ENCODE results near the gene HMG20A. TPM values are rescaled to one million over a fixed set of nuclear protein-coding genes. Genes with fewer than 3 reads are reported as not detected.

Gene HMG20A
- 21.4 and 26.2 TPM in 2 replicates for total RNA-seq (2014; rRNA removed; shearing (Covaris generic); ENCODE audit: low replicate concordance)

DNA sequence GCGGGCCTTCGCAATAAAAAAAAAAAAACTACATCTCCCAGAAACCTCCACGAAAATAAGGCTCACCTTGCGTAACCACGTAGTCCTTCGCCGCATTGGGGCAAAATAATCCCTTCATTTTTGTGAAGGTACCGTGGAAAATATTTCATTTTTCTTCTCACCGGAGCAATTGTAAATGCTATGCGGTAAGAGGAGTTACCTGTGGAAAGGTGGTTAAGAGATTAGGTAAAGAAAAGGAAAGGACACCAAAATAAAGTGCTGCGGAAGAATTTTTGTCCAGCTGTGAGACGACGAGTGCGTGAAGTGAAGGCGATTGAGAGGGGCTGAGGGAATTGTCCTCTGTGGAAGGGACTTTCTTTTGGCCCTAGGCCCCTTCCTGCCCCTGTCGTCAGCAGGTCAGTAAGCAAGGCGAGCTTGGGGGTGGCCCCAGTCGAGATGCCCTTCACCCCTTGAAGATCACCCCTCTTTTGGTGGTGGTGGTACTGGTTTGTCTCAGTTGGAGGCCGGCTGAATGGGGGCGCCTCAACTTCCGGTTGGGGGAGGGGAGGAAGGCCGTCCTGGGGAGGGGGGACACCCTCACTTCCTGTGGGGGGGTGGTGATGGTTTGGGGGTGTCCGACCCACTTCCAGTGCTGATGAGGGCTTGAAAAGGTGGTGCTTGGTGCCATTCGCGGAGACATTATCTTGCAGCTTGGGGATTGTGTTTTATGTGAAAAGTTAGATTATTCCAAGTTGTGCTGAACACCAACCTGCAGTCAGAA lies at the start of gene HMG20A:
TSS of gene HMG20A (plus strand) at position 279 of the 760 bp plus-strand sequence. CDS start 37,520 bp downstream, outside the sequence.
- no peaks in the 10 kb centered on the region for H3K9me2 ChIP-seq (replicated peaks; ENCODE audit: insufficient read depth, low read length)
- peak within 1 kb of the TSS; percentile 81 for H3K9ac ChIP-seq (ENCODE audit: low read length)
- peak within 1 kb of the TSS; percentile 70 for H3K27ac ChIP-seq (ENCODE audit: low read length)
- DNase-seq = peak; percentile 88
- peak within 1 kb of the TSS; percentile 94 for H3K4me2 ChIP-seq (ENCODE audit: low read depth, low read length, poor library complexity, severe bottlenecking)
- H3K9me3 ChIP-seq (ENCODE audit: low read length) = no peaks in the 10 kb centered on the region
- H3K4me3 ChIP-seq (ENCODE audit: low read length) = peak within 1 kb of the TSS; percentile 80
- H3K4me1 ChIP-seq (ENCODE audit: low read length) = peaks cover 16% of the 10 kb centered on the region
- no peaks in the 10 kb centered on the region for H3K27me3 ChIP-seq (ENCODE audit: low read length)
- no peaks in the 10 kb centered on the region for H3K36me3 ChIP-seq (ENCODE audit: insufficient read depth, low read length)
- peaks cover 11% of the 10 kb centered on the region for H3K79me2 ChIP-seq (ENCODE audit: low read length)
- peaks cover 25% of the 10 kb centered on the region for H4K20me1 ChIP-seq (ENCODE audit: insufficient read depth, low read depth, low read length)
- peak within 1 kb of the TSS; percentile 90 for H2AFZ ChIP-seq (ENCODE audit: low read length)

DNA sequence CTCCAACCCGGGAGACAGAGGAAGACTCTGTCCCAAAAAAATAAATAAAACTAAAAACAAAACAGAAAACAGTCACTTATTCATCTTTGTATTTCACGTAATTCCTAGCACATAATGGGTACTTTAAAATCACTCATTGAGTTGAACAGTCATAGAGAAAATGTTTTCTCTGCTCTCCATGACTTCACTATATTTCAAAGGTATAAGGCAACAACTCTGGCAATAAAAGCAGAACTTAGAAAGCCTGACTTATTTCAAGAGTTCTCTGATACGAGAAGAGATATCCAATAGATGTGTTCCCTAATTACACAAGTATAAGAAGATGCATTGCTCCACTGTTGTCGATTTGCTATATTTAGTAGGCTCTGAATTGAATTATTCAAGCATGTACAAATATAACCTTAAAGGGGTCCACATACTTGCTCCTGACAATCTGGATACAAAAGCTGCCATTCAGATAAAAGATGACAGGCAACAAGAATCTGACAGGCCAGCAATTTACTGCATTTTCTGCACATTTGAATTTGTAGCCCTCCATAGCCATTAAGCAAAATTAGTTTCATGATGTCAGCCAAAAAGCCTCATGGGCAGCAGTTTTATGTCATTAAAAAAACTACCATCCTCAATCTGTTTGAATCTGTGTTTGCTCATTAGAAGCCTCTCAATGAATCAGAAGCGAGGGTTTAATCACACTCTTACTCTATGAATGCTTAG lies 48.7 kb upstream of the HMG20A start:
- Histone ChIP-seq H3K9ac (ENCODE audit: low read length) (no peak overlapping the region), H3K9me2 (replicated peaks; ENCODE audit: insufficient read depth, low read length) (no peaks in the 10 kb centered on the region), H3K4me1 (ENCODE audit: low read length) (no peaks in the 10 kb centered on the region), H4K20me1 (ENCODE audit: insufficient read depth, low read depth, low read length) (no peaks in the 10 kb centered on the region; the same call in 1 of the 2 replicates), H3K36me3 (ENCODE audit: insufficient read depth, low read length) (no peaks in the 10 kb centered on the region), H3K4me2 (ENCODE audit: low read depth, low read length, poor library complexity, severe bottlenecking) (no peak overlapping the region), H2AFZ (ENCODE audit: low read length) (no peak overlapping the region), H3K9me3 (ENCODE audit: low read length) (no peaks in the 10 kb centered on the region), H3K27ac (ENCODE audit: low read length) (no peak overlapping the region), H3K4me3 (ENCODE audit: low read length) (no peak overlapping the region), H3K27me3 (ENCODE audit: low read length) (no peaks in the 10 kb centered on the region), H3K79me2 (ENCODE audit: low read length) (no peaks in the 10 kb centered on the region)
- DNase-seq = no peak

DNA sequence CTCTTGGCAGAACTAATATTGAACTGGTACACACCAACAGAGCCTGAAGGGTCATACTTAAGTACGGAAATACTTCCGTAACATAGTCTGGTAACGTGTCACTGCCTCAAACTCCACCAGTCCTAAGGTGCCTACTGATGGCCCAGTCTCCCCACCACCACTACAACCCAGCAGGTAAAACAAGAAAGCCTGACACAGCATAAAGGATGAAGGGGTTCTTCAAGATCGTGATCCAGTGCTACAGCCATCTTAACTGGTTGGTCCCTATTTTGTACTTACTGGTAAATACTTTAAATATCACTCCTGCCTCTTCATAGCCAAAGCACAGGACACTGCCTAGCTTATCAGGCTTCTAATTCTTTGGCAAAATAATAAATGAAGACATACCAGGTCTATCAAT lies 47.2 kb upstream of the HMG20A start:
- Histone ChIP-seq H3K27ac (ENCODE audit: low read length) (no peak overlapping the region), H3K9me3 (ENCODE audit: low read length) (no peaks in the 10 kb centered on the region), H3K9me2 (replicated peaks; ENCODE audit: insufficient read depth, low read length) (no peaks in the 10 kb centered on the region), H3K9ac (ENCODE audit: low read length) (no peak overlapping the region), H3K4me2 (ENCODE audit: low read depth, low read length, poor library complexity, severe bottlenecking) (no peak overlapping the region), H2AFZ (ENCODE audit: low read length) (no peak overlapping the region), H3K36me3 (ENCODE audit: insufficient read depth, low read length) (no peaks in the 10 kb centered on the region), H3K27me3 (ENCODE audit: low read length) (no peaks in the 10 kb centered on the region), H4K20me1 (ENCODE audit: insufficient read depth, low read depth, low read length) (no peaks in the 10 kb centered on the region; the same call in 1 of the 2 replicates), H3K4me3 (ENCODE audit: low read length) (no peak overlapping the region), H3K4me1 (ENCODE audit: low read length) (no peaks in the 10 kb centered on the region), H3K79me2 (ENCODE audit: low read length) (no peaks in the 10 kb centered on the region)
- DNase-seq = no peak

DNA sequence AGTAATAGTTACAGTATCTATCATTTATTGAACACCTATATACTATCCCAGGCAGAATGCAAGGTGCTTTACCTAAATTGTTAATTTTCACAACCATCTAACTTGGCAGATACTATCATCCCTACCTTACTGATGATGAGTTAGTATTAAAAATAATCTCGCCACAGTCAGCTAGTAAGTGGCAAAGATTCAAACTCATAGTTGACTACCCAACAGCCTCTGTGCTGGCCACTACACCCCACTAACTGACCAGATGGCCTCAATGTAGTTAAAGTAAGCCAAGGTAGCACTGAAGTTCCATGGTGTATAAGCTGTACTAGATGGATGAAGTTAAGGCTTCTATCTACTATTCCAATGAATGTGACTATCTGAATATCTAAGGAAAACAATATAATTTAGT lies 45.6 kb upstream of the HMG20A start:
- Histone ChIP-seq H3K4me1 (ENCODE audit: low read length) (no peaks in the 10 kb centered on the region), H3K4me3 (ENCODE audit: low read length) (no peak overlapping the region), H2AFZ (ENCODE audit: low read length) (no peak overlapping the region), H3K9me2 (replicated peaks; ENCODE audit: insufficient read depth, low read length) (no peaks in the 10 kb centered on the region), H3K27ac (ENCODE audit: low read length) (no peak overlapping the region), H3K9me3 (ENCODE audit: low read length) (no peaks in the 10 kb centered on the region), H3K9ac (ENCODE audit: low read length) (no peak overlapping the region), H3K4me2 (ENCODE audit: low read depth, low read length, poor library complexity, severe bottlenecking) (no peak overlapping the region), H3K27me3 (ENCODE audit: low read length) (no peaks in the 10 kb centered on the region), H3K36me3 (ENCODE audit: insufficient read depth, low read length) (no peaks in the 10 kb centered on the region), H4K20me1 (ENCODE audit: insufficient read depth, low read depth, low read length) (no peaks in the 10 kb centered on the region; the same call in 1 of the 2 replicates), H3K79me2 (ENCODE audit: low read length) (no peaks in the 10 kb centered on the region)
- no peak for DNase-seq

DNA sequence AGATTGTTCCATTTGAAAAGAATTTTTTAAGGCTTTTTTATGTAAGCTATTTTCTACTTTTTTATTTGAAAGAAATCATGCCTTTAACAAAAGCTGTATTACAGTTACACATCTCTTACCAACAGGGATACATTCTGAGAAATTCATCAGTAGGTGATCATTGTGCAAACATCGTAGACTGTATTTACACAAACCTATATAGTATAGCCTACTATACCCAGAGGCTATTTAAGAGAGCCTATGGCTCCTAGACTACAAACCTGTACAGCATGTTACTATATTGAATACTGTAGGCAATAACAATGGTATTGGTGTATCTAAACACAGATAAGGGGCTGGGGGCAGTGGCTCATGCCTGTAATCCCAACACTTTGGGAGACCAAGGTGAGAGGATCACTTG lies 43.9 kb upstream of the HMG20A start:
- Histone ChIP-seq H3K9ac (ENCODE audit: low read length) (no peak overlapping the region), H3K4me1 (ENCODE audit: low read length) (no peaks in the 10 kb centered on the region), H3K9me2 (replicated peaks; ENCODE audit: insufficient read depth, low read length) (no peaks in the 10 kb centered on the region), H3K36me3 (ENCODE audit: insufficient read depth, low read length) (no peaks in the 10 kb centered on the region), H3K4me3 (ENCODE audit: low read length) (no peak overlapping the region), H3K9me3 (ENCODE audit: low read length) (no peaks in the 10 kb centered on the region), H3K4me2 (ENCODE audit: low read depth, low read length, poor library complexity, severe bottlenecking) (no peak overlapping the region), H3K27ac (ENCODE audit: low read length) (no peak overlapping the region), H3K27me3 (ENCODE audit: low read length) (no peaks in the 10 kb centered on the region), H2AFZ (ENCODE audit: low read length) (no peak overlapping the region), H4K20me1 (ENCODE audit: insufficient read depth, low read depth, low read length) (no peaks in the 10 kb centered on the region; the same call in 1 of the 2 replicates), H3K79me2 (ENCODE audit: low read length) (no peaks in the 10 kb centered on the region)
- no peak for DNase-seq

DNA sequence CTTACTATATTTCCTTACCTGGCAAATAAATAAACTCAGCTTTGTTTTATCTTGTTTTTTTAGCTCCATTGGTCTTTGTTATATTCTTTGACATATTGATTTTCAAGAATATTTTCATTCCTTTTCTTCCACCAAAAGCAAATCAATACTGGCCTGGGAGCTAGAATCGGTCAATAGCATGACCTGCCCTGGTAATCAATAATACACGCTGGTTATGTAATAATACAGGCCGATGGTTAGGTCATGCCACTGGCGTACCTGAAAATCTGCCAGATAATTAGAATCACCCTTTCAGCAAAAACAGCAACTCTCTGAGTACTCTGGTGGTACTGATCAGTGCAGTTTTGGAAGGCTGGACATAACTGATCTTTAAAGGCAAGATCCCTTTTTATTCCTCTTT lies 40.7 kb upstream of the HMG20A start:
- Histone ChIP-seq H3K27me3 (ENCODE audit: low read length) (no peaks in the 10 kb centered on the region), H3K9ac (ENCODE audit: low read length) (no peak overlapping the region), H3K79me2 (ENCODE audit: low read length) (no peaks in the 10 kb centered on the region), H4K20me1 (ENCODE audit: insufficient read depth, low read depth, low read length) (no peaks in the 10 kb centered on the region; the same call in 1 of the 2 replicates), H2AFZ (ENCODE audit: low read length) (no peak overlapping the region), H3K9me3 (ENCODE audit: low read length) (no peaks in the 10 kb centered on the region), H3K27ac (ENCODE audit: low read length) (no peak overlapping the region), H3K4me2 (ENCODE audit: low read depth, low read length, poor library complexity, severe bottlenecking) (no peak overlapping the region), H3K9me2 (replicated peaks; ENCODE audit: insufficient read depth, low read length) (no peaks in the 10 kb centered on the region), H3K36me3 (ENCODE audit: insufficient read depth, low read length) (no peaks in the 10 kb centered on the region), H3K4me3 (ENCODE audit: low read length) (no peak overlapping the region), H3K4me1 (ENCODE audit: low read length) (no peaks in the 10 kb centered on the region)
- DNase-seq = no peak

DNA sequence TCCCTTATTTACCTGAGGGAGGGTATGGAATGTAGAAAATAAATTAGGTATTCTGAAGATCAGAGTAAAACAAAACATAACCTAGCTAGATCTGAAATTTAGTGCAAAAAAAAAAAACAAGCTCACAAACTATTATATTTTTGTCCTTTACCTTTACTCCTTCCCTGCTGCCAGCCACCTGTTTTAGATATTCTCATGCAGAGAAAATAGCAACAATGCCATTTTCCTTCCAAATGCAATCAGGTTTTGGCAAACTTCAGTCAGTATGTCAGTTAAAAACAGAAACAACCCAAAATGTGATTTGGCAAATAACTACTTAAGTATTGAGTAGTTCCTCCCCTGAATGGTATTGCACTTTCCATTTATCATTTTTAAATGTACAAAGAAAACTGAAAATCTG lies 36.6 kb upstream of the HMG20A start:
- Histone ChIP-seq H3K27me3 (ENCODE audit: low read length) (no peaks in the 10 kb centered on the region), H3K27ac (ENCODE audit: low read length) (no peak overlapping the region), H3K36me3 (ENCODE audit: insufficient read depth, low read length) (no peaks in the 10 kb centered on the region), H4K20me1 (ENCODE audit: insufficient read depth, low read depth, low read length) (no peaks in the 10 kb centered on the region; the same call in 1 of the 2 replicates), H2AFZ (ENCODE audit: low read length) (no peak overlapping the region), H3K9me2 (replicated peaks; ENCODE audit: insufficient read depth, low read length) (no peaks in the 10 kb centered on the region), H3K9me3 (ENCODE audit: low read length) (no peaks in the 10 kb centered on the region), H3K79me2 (ENCODE audit: low read length) (no peaks in the 10 kb centered on the region), H3K4me3 (ENCODE audit: low read length) (no peak overlapping the region), H3K4me2 (ENCODE audit: low read depth, low read length, poor library complexity, severe bottlenecking) (no peak overlapping the region), H3K4me1 (ENCODE audit: low read length) (peaks cover 8% of the 10 kb centered on the region), H3K9ac (ENCODE audit: low read length) (no peak overlapping the region)
- no peak for DNase-seq

DNA sequence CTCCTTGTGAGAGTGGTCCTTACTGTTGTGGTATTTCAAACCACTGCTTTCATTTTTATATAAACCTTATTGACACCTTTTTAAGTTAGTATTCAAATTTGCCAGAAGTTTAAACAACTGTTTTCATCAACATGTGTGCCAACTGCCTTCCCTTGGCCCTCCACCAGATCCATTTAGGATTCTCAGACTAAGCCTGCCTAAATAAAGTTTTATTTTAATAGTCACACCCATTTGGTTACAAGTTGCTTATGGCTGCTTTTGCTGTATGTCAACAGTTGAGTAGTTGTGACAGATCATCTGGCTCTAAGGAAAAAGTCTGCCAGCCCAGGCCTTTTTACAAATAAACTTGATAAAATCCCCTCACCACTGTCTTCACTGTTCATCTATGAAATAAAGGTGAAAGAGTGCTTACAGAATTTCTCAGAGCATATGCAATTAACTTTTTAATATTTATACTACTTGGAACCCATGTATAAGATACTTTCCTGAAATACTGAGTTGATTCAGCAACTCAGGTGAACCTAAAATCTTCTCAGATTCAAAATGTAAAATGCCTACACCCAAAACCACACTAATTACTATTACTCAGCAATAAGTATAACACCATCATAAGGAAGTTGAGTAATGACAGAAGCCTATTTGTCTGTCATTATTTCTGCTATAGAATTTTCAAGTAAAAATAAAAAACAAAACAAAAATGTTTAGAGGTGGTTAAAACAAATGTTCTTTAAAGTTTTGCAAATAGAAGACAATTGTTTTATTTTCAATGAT lies 35.9 kb upstream of the HMG20A start:
- no peak overlapping the region for H3K9ac ChIP-seq (ENCODE audit: low read length)
- H3K36me3 ChIP-seq (ENCODE audit: insufficient read depth, low read length) = no peaks in the 10 kb centered on the region
- H3K4me1 ChIP-seq (ENCODE audit: low read length) = peaks cover 15% of the 10 kb centered on the region
- no peak overlapping the region for H3K27ac ChIP-seq (ENCODE audit: low read length)
- DNase-seq = no peak
- H3K4me2 ChIP-seq (ENCODE audit: low read depth, low read length, poor library complexity, severe bottlenecking) = no peak overlapping the region
- H3K9me2 ChIP-seq (replicated peaks; ENCODE audit: insufficient read depth, low read length) = no peaks in the 10 kb centered on the region
- H2AFZ ChIP-seq (ENCODE audit: low read length) = no peak overlapping the region
- no peaks in the 10 kb centered on the region for H3K9me3 ChIP-seq (ENCODE audit: low read length)
- no peaks in the 10 kb centered on the region for H3K79me2 ChIP-seq (ENCODE audit: low read length)
- H3K4me3 ChIP-seq (ENCODE audit: low read length) = no peak overlapping the region
- no peaks in the 10 kb centered on the region for H3K27me3 ChIP-seq (ENCODE audit: low read length)
- H4K20me1 ChIP-seq (ENCODE audit: insufficient read depth, low read depth, low read length) = no peaks in the 10 kb centered on the region; the same call in 1 of the 2 replicates
